ENCODE results near the gene SMYD3. TPM values are rescaled to one million over a fixed set of nuclear protein-coding genes. Genes with fewer than 3 reads are reported as not detected.

The SMYD3 gene
- total RNA-seq, 1 donor from 2014 or later: 35.4 TPM

GRCh38 chr1:246246430-246246829 lies 260.6 kb downstream of the SMYD3 start:
- Mint-ChIP-seq H3K4me1 (ENCODE audit: low read depth, unreplicated experiment) (no peaks in the 10 kb centered on the region), H3K9me3 (ENCODE audit: unreplicated experiment) (no peaks in the 10 kb centered on the region), H3K27me3 (ENCODE audit: unreplicated experiment) (no peaks in the 10 kb centered on the region), H3K36me3 (ENCODE audit: unreplicated experiment) (no peaks in the 10 kb centered on the region), H3K27ac (ENCODE audit: unreplicated experiment) (no peak overlapping the region), H3K4me3 (ENCODE audit: unreplicated experiment) (no peak overlapping the region)
- no peak for DNase-seq
- TF ChIP-seq CTCF (IDR thresholded peaks at IDR 0.05; ENCODE audit: partially characterized antibody, unreplicated experiment): no peak

DNA sequence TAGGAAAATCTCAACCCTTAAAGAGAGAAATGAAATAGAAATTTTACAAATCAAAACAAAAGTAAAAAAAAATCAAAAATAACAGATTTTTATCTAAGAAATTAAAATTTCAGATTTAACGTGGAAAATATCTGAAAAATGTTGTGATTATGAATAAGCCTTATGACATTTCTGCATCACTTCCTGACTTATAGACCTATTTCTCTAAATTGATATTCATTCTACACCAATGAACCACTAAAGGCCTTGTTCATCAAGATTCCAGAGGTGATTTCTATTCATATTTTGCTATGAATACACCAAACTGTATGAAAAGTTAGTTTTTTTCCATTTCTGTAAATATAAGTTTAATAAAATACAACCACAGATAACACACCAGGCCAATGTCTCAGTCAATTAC lies 261.5 kb downstream of the SMYD3 start:
- TF ChIP-seq CTCF (IDR thresholded peaks at IDR 0.05; ENCODE audit: partially characterized antibody, unreplicated experiment): no peak
- H3K27ac Mint-ChIP-seq (ENCODE audit: unreplicated experiment): no peak overlapping the region
- H3K4me3 Mint-ChIP-seq (ENCODE audit: unreplicated experiment): no peak overlapping the region
- no peaks in the 10 kb centered on the region for H3K27me3 Mint-ChIP-seq (ENCODE audit: unreplicated experiment)
- no peaks in the 10 kb centered on the region for H3K4me1 Mint-ChIP-seq (ENCODE audit: low read depth, unreplicated experiment)
- no peaks in the 10 kb centered on the region for H3K36me3 Mint-ChIP-seq (ENCODE audit: unreplicated experiment)
- no peak for DNase-seq
- H3K9me3 Mint-ChIP-seq (ENCODE audit: unreplicated experiment): peaks cover 1% of the 10 kb centered on the region

DNA sequence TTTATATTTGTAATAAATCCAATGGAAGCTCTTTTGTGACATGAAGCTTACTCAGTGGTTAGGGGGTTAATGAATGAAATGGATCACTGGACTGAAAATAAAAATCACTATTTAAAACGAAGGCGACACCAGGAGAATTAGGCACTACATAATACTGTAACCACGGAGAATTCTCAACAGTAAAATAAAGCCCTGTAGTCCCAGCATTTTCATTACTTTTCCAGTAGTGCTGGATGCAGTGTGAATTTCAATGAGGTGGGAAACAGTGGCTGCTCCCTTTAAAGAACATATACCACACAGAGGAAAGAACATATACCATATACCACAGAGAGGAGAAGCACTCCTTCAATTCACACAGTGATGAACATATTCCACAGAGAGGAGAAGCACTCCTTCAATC lies 275.0 kb downstream of the SMYD3 start:
- TF ChIP-seq CTCF (IDR thresholded peaks at IDR 0.05; ENCODE audit: partially characterized antibody, unreplicated experiment): no peak
- Mint-ChIP-seq H3K4me1 (ENCODE audit: low read depth, unreplicated experiment) (no peaks in the 10 kb centered on the region), H3K27me3 (ENCODE audit: unreplicated experiment) (no peaks in the 10 kb centered on the region), H3K27ac (ENCODE audit: unreplicated experiment) (no peak overlapping the region), H3K9me3 (ENCODE audit: unreplicated experiment) (peaks cover under 1% of the 10 kb centered on the region), H3K36me3 (ENCODE audit: unreplicated experiment) (no peaks in the 10 kb centered on the region), H3K4me3 (ENCODE audit: unreplicated experiment) (no peak overlapping the region)
- no peak for DNase-seq

DNA sequence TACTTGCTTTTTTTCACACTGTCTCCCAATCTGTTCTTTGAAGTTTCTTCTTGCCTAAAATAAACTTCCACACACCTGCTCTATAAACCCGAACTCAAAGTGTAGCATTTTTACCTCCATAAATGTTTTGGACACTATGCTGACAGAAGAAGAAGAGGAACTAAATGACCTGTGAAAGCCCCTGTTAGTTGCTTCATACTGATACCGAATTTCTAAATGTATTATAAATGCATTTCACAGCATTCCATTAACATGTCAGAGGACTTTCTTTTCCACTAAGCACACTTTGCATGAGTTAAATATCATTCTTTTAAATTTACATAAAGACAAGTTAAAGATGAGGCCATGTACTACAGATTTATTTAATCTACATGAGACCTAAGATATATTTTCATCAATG lies 281.0 kb downstream of the SMYD3 start:
- TF ChIP-seq CTCF (IDR thresholded peaks at IDR 0.05; ENCODE audit: partially characterized antibody, unreplicated experiment): no peak
- H3K4me3 Mint-ChIP-seq (ENCODE audit: unreplicated experiment): no peak overlapping the region
- no peak overlapping the region for H3K27ac Mint-ChIP-seq (ENCODE audit: unreplicated experiment)
- peaks cover 2% of the 10 kb centered on the region for H3K36me3 Mint-ChIP-seq (ENCODE audit: unreplicated experiment)
- H3K4me1 Mint-ChIP-seq (ENCODE audit: low read depth, unreplicated experiment): no peaks in the 10 kb centered on the region
- peaks cover 3% of the 10 kb centered on the region for H3K27me3 Mint-ChIP-seq (ENCODE audit: unreplicated experiment)
- DNase-seq: no peak
- no peaks in the 10 kb centered on the region for H3K9me3 Mint-ChIP-seq (ENCODE audit: unreplicated experiment)

GRCh38 chr1:246221485-246222255 lies 285.4 kb downstream of the SMYD3 start:
- H3K4me3 Mint-ChIP-seq (ENCODE audit: unreplicated experiment): no peak overlapping the region
- TF ChIP-seq CTCF (IDR thresholded peaks at IDR 0.05; ENCODE audit: partially characterized antibody, unreplicated experiment): no peak
- H3K27ac Mint-ChIP-seq (ENCODE audit: unreplicated experiment): no peak overlapping the region
- H3K9me3 Mint-ChIP-seq (ENCODE audit: unreplicated experiment): peaks cover 3% of the 10 kb centered on the region
- peaks cover 4% of the 10 kb centered on the region for H3K36me3 Mint-ChIP-seq (ENCODE audit: unreplicated experiment)
- peaks cover 13% of the 10 kb centered on the region for H3K4me1 Mint-ChIP-seq (ENCODE audit: low read depth, unreplicated experiment)
- DNase-seq: no peak
- peaks cover 7% of the 10 kb centered on the region for H3K27me3 Mint-ChIP-seq (ENCODE audit: unreplicated experiment)
